Dendritic cell treated with granulocyte-macrophage colony-stimulating factor and Interleukin-4, amounts not matched to agents 40 ng/mL and 50 ng/mL, for 4 days (primary cell): ENCODE data around the gene NISCH.

ENCODE experiments used
- H3K27ac Mint-ChIP-seq: one replicate; pipeline ENCODE4 v1.8.0; 2022; ENCODE audit warnings: mild to moderate bottlenecking, mixed read lengths
- H3K27me3 Mint-ChIP-seq: one replicate; pipeline ENCODE4 v1.8.0; 2022; ENCODE audit warnings: mild to moderate bottlenecking, mixed read lengths
- H3K36me3 Mint-ChIP-seq: one replicate; pipeline ENCODE4 v1.8.0; 2022; ENCODE audit warnings: low read depth, mixed read lengths
- H3K4me1 Mint-ChIP-seq: one replicate; pipeline ENCODE4 v1.8.0; 2022; ENCODE audit warnings: low read depth, mixed read lengths
- H3K4me3 Mint-ChIP-seq: one replicate; pipeline ENCODE4 v1.8.0; 2022; ENCODE audit warnings: mild to moderate bottlenecking, moderate library complexity, mixed read lengths
- H3K9me3 Mint-ChIP-seq: one replicate; pipeline ENCODE4 v1.8.0; 2022; ENCODE audit warnings: mixed read lengths
- intact Hi-C: fragments of 100-400 bp; cut with micrococcal nuclease; formaldehyde crosslinking; loops from one replicate; pipeline ENCODE4 v1.15.0; 2022

The NISCH gene

GRCh38 chr3:52527732-52528585 lies 72.6 kb downstream of the NISCH start:
- peak overlapping the region; percentile 42 for H3K27ac Mint-ChIP-seq
- no peaks in the 10 kb centered on the region for H3K9me3 Mint-ChIP-seq
- H3K36me3 Mint-ChIP-seq, result peaks cover 64% of the 10 kb centered on the region
- no peaks in the 10 kb centered on the region for H3K27me3 Mint-ChIP-seq
- intact Hi-C loops, result no loop called here
- peaks cover 45% of the 10 kb centered on the region for H3K4me1 Mint-ChIP-seq
- no peak overlapping the region for H3K4me3 Mint-ChIP-seq

GRCh38 chr3:52528586-52529375 lies 73.4 kb downstream of the NISCH start:
- intact Hi-C loops, result no loop called here
- Mint-ChIP-seq H3K4me3 (no peak overlapping the region), H3K36me3 (peaks cover 56% of the 10 kb centered on the region), H3K4me1 (peaks cover 38% of the 10 kb centered on the region), H3K9me3 (no peaks in the 10 kb centered on the region), H3K27ac (peak overlapping the region; percentile 10), H3K27me3 (no peaks in the 10 kb centered on the region)

- Mint-ChIP-seq H3K4me3 (no peak overlapping the region), H3K27ac (peak overlapping the region; percentile 33)
Observed at GRCh38 chr3:52529376-52530333, 74.3 kb downstream of the NISCH start.

GRCh38 chr3:52530918-52531826 lies 75.8 kb downstream of the NISCH start:
- Mint-ChIP-seq H3K27ac (no peak overlapping the region), H3K4me1 (peaks cover 42% of the 10 kb centered on the region), H3K36me3 (peaks cover 32% of the 10 kb centered on the region), H3K9me3 (no peaks in the 10 kb centered on the region), H3K27me3 (peaks cover 2% of the 10 kb centered on the region), H3K4me3 (no peak overlapping the region)
- intact Hi-C loops, result no loop called here

More at GRCh38 chr3:52529376-52530333, 74.3 kb downstream of the NISCH start:
- Mint-ChIP-seq H3K9me3 (no peaks in the 10 kb centered on the region), H3K27me3 (peaks cover 2% of the 10 kb centered on the region), H3K36me3 (peaks cover 47% of the 10 kb centered on the region), H3K4me1 (peaks cover 37% of the 10 kb centered on the region)
- intact Hi-C loops, result no loop called here

- intact Hi-C loops, result no loop called here
- H3K27ac Mint-ChIP-seq, result peak overlapping the region; percentile 45
Observed at GRCh38 chr3:52531860-52532516, 76.6 kb downstream of the NISCH start.

GRCh38 chr3:52532517-52532837 lies 77.1 kb downstream of the NISCH start:
- Mint-ChIP-seq H3K4me3 (peak overlapping the region; percentile 81), H3K9me3 (no peaks in the 10 kb centered on the region), H3K27ac (peak overlapping the region; percentile 45), H3K4me1 (peaks cover 40% of the 10 kb centered on the region), H3K36me3 (peaks cover 30% of the 10 kb centered on the region), H3K27me3 (peaks cover 2% of the 10 kb centered on the region)
- intact Hi-C loops, result no loop called here

More at GRCh38 chr3:52531860-52532516, 76.6 kb downstream of the NISCH start:
- Mint-ChIP-seq H3K4me3 (peak overlapping the region; percentile 81), H3K4me1 (peaks cover 39% of the 10 kb centered on the region), H3K27me3 (peaks cover 2% of the 10 kb centered on the region), H3K36me3 (peaks cover 31% of the 10 kb centered on the region), H3K9me3 (no peaks in the 10 kb centered on the region)

- Mint-ChIP-seq H3K4me3 (peak overlapping the region; percentile 81), H3K4me1 (peaks cover 46% of the 10 kb centered on the region), H3K27me3 (peaks cover 2% of the 10 kb centered on the region), H3K27ac (peak overlapping the region; percentile 45), H3K9me3 (no peaks in the 10 kb centered on the region), H3K36me3 (peaks cover 30% of the 10 kb centered on the region)
- intact Hi-C loops, result no loop called here
Observed at GRCh38 chr3:52532838-52533622, 77.6 kb downstream of the NISCH start.

GRCh38 chr3:52533623-52534280 lies 78.3 kb downstream of the NISCH start, which contains the start of gene NT5DC2:
NT5DC2 (minus strand) TSS chr3:52533857; CDS start chr3:52533737, 120 bp downstream.
- Mint-ChIP-seq H3K27me3 (peaks cover 2% of the 10 kb centered on the region), H3K4me3 (peak within 1 kb of the TSS; percentile 81), H3K9me3 (no peaks in the 10 kb centered on the region), H3K36me3 (peaks cover 30% of the 10 kb centered on the region), H3K4me1 (peaks cover 52% of the 10 kb centered on the region), H3K27ac (peak within 1 kb of the TSS; percentile 71)
- intact Hi-C loops, result no loop called here

GRCh38 chr3:52534281-52535183 lies 79.1 kb downstream of the NISCH start:
- intact Hi-C loops, result loop anchor here (5.0 kb wide), 1 partner anchor 77 kb away; the partner anchor contains the start of gene NISCH
- no peaks in the 10 kb centered on the region for H3K9me3 Mint-ChIP-seq
- H3K27me3 Mint-ChIP-seq, result peaks cover 2% of the 10 kb centered on the region
- peak overlapping the region; percentile 74 for H3K4me3 Mint-ChIP-seq
- H3K36me3 Mint-ChIP-seq, result peaks cover 31% of the 10 kb centered on the region
- peak overlapping the region; percentile 71 for H3K27ac Mint-ChIP-seq
- H3K4me1 Mint-ChIP-seq, result peaks cover 60% of the 10 kb centered on the region

- Mint-ChIP-seq H3K27me3 (peaks cover 2% of the 10 kb centered on the region), H3K4me3 (no peak overlapping the region), H3K9me3 (no peaks in the 10 kb centered on the region), H3K4me1 (peaks cover 62% of the 10 kb centered on the region), H3K36me3 (peaks cover 38% of the 10 kb centered on the region), H3K27ac (peak overlapping the region; percentile 91)
- intact Hi-C loops, result loop anchor here (1.0 to 5.0 kb wide), 3 partner anchors 37 to 78 kb away; partner anchors contain the start of gene NISCH
Observed at GRCh38 chr3:52535411-52536111, 80.2 kb downstream of the NISCH start.
